ENCODE data around the gene RTL1. TPM values are rescaled to one million over a fixed set of nuclear protein-coding genes. Genes with fewer than 3 reads are reported as not detected.

RTL1 gene
- total and polyA plus RNA-seq, 8 donors = 0.06 to 0.20 (median 0.10) TPM; not detected in 2

DNA sequence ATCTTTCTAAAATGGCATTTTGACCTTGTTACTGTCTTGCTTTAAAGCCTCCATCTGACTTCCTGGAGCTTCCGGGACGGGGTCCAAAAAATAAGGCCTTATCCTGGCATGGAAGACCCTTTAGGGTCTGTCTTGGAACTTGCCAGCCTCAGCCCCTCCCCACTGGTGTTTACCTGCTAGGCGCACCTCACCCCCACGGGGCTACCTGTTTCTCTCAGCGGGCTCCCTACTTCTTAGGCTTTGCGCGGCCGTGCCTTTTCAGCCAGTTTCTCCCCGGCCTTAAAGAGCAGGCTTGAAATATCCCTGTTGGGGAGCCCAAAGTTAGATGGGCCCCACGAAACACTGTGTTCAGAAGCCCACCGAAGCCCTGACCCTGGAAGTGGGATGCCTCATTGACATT lies 5.1 kb downstream of the RTL1 start:
- DNase-seq = peak in 1 of 4 donors; percentile 34
- Histone ChIP-seq H3K27ac (no peak overlapping the region), H3K9me3 (no peaks in the 10 kb centered on the region), H3K4me1 (peaks cover 0 to 9% of the 10 kb centered on the region in 2 donors), H3K36me3 (no peaks in the 10 kb centered on the region), H3K4me3 (no peak overlapping the region), H3K27me3 (peaks cover 13 to 91% of the 10 kb centered on the region in 2 donors)
- intact Hi-C loops (cut with DNase I) = no loop called here
- no peak for TF ChIP-seq CTCF (IDR thresholded peaks at IDR 0.05)
- no peak for ATAC-seq

DNA sequence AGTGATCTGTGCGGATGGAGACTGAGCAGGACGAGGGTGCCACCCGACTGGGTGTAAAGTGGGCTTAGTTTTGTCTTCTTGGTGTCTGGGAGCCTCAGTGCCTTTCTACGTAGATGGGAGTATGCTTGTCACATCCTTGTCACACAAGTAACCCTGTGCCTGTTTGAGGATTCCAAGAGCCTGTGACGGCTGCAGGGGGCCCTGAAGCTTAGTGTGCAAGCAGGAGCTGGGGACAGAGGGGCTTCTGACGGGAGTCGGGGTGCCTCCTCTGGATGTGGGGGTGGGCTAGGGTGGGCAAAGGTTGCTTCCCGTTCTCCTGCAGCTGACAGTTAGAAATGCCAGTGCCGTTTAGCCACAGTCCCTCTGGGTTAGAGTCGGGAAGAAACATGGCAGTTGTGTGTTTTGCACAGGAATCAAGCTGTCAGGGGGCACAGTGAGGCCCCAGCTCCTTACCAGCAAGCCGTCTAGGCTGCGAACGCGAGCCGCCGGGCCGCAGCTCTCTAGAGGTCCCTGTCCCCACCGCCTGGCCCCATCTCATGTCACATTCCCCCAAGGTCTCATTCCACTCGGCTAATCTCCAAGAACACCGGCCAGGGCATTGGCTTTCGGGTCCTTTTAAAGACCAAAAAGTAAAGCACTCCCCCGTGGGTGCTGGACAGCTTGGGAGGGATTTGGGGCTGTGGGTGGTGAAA lies 7.0 kb downstream of the RTL1 start:
- Histone ChIP-seq H3K4me3 (no peak overlapping the region), H3K27ac (no peak overlapping the region), H3K36me3 (no peaks in the 10 kb centered on the region), H3K9me3 (no peaks in the 10 kb centered on the region), H3K4me1 (peaks cover 0 to 9% of the 10 kb centered on the region in 2 donors), H3K27me3 (peaks cover 9 to 83% of the 10 kb centered on the region in 2 donors)
- no peak for TF ChIP-seq CTCF (IDR thresholded peaks at IDR 0.05)
- ATAC-seq = no peak
- intact Hi-C loops (cut with DNase I) = no loop called here
- DNase-seq = peak in 1 of 4 donors; percentile 19

DNA sequence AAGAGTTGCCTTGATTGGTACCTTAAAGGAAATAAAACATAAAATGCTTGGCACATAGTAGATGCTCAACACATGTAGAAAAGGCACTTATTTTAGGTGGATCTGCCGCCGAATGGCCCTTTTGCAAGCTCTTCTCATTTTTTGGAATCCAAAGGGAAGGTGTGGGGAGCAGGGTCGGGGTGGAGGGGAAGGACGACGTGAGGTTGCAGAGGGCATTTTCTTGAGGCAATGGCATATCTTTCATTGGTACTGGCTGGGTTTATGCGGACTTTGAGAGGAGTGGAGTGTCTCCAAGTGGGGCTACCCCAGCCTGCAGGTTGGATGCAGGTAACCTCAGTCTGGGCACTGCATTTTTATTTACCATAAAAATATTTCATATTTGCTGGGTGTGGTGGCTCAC lies 8.1 kb downstream of the RTL1 start:
- Histone ChIP-seq H3K36me3 (no peaks in the 10 kb centered on the region), H3K4me1 (peaks cover 0 to 6% of the 10 kb centered on the region in 2 donors), H3K9me3 (no peaks in the 10 kb centered on the region), H3K27me3 (peaks cover 9 to 72% of the 10 kb centered on the region in 2 donors), H3K27ac (no peak overlapping the region), H3K4me3 (no peak overlapping the region)
- TF ChIP-seq CTCF (IDR thresholded peaks at IDR 0.05) = no peak
- DNase-seq (no peak), ATAC-seq (no peak)
- intact Hi-C loops (cut with DNase I) = no loop called here

GRCh38 chr14:100894416-100894815 lies 9.1 kb downstream of the RTL1 start:
- TF ChIP-seq CTCF (IDR thresholded peaks at IDR 0.05) = no peak

DNA sequence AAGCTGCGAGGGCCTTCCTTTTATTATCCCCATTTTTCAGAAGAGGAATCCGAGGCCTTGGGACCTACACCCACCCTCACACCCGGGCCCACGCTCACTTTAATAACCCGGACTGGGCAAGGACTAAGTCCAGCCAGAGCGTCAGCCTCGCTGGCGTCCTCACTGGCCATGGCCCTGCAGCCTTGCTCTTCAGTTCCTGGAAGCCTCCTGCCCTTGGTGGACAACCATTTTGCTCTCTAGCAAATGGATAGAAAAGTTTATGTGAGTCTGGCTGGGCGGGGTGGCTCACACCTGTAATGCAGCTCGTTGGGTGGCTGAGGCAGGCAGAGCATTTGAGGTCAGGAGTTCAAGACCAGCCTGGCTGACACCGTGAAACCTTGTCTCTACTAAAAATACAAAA lies 9.8 kb downstream of the RTL1 start:
- DNase-seq (peak in 2 of 4 donors; percentile 12 to 57), ATAC-seq (no peak)
- no peak overlapping the region for H3K4me3 ChIP-seq
- intact Hi-C loops (cut with DNase I) = no loop called here
- TF ChIP-seq CTCF (IDR thresholded peaks at IDR 0.05) = no peak
- peaks cover 0 to 55% of the 10 kb centered on the region in 2 donors for H3K27me3 ChIP-seq
- no peaks in the 10 kb centered on the region for H3K9me3 ChIP-seq
- H3K4me1 ChIP-seq = no peaks in the 10 kb centered on the region
- H3K36me3 ChIP-seq = no peaks in the 10 kb centered on the region
- H3K27ac ChIP-seq = no peak overlapping the region

More at GRCh38 chr14:100894416-100894815, 9.1 kb downstream of the RTL1 start:
- H3K36me3 ChIP-seq = no peaks in the 10 kb centered on the region
- intact Hi-C loops (cut with DNase I) = no loop called here
- peaks cover under 1 to 62% of the 10 kb centered on the region in 2 donors for H3K27me3 ChIP-seq
- DNase-seq (peak in 2 of 4 donors; percentile 10 to 34), ATAC-seq (no peak)
- H3K27ac ChIP-seq = no peak overlapping the region
- no peaks in the 10 kb centered on the region for H3K9me3 ChIP-seq
- no peak overlapping the region for H3K4me3 ChIP-seq
- no peaks in the 10 kb centered on the region for H3K4me1 ChIP-seq
